ENCODE data around the gene ESPN. TPM values are rescaled to one million over a fixed set of nuclear protein-coding genes. Genes with fewer than 3 reads are reported as not detected.

The ESPN gene
- total RNA-seq, 4 donors from 2014 or later, result 40.2 to 368 (median 157) TPM

- DNase-seq, result no peak
- H3K27ac ChIP-seq, result peak overlapping the region; percentile 62 to 76 (median 67)
- H3K36me3 ChIP-seq, result no peaks in the 10 kb centered on the region
- intact Hi-C loops (cut with DNase I; ENCODE audit: low total_unique reads) (no loop called here), in situ Hi-C loops (cut with MboI; ENCODE audit: low pct_ligation_motif_present in 1 of 4, low pct_unique_long_range_greater_than_20kb in 1 of 4, low sequenced_read_pairs in 3 of 4) (loop anchor here in 3 of 4 donors (25.0 kb wide), 1 partner anchor 160 kb away; no protein-coding TSS in a partner anchor)
- 83% methylated on average over 24 of the region's 24 CpGs; no CpG with 5 or more reads in 1 of the 2 donors for WGBS, 2 donors (ENCODE audit: low coverage in 1 of 2)
- TF ChIP-seq POLR2AphosphoS5 (IDR thresholded peaks at IDR 0.05) (no peak), POLR2A (IDR thresholded peaks at IDR 0.05) (no peak)
- H3K27me3 ChIP-seq, result no peaks in the 10 kb centered on the region
- H3K9me3 ChIP-seq, result no peaks in the 10 kb centered on the region
- H3K4me3 ChIP-seq, result no peak overlapping the region
- peaks cover 6 to 38% (median 26%) of the 10 kb centered on the region in 4 donors for H3K4me1 ChIP-seq
These were observed 52.7 kb downstream of the ESPN start for GRCh38 chr1:6477039-6477820.

- no peak for DNase-seq
- peaks cover 0 to 38% (median 30%) of the 10 kb centered on the region in 4 donors for H3K4me1 ChIP-seq
- H3K9me3 ChIP-seq, result no peaks in the 10 kb centered on the region
- intact Hi-C loops (cut with DNase I; ENCODE audit: low total_unique reads) (no loop called here), in situ Hi-C loops (cut with MboI; ENCODE audit: low pct_ligation_motif_present in 1 of 4, low pct_unique_long_range_greater_than_20kb in 1 of 4, low sequenced_read_pairs in 3 of 4) (loop anchor here (10.0 to 25.0 kb wide), 2 partner anchors 155 to 163 kb away; no protein-coding TSS in a partner anchor)
- TF ChIP-seq POLR2A (IDR thresholded peaks at IDR 0.05) (no peak), EP300 (IDR thresholded peaks at IDR 0.05; ENCODE audit: low read depth) (no peak), POLR2AphosphoS5 (IDR thresholded peaks at IDR 0.05) (no peak)
- TF ChIP-seq, protein P1, sequence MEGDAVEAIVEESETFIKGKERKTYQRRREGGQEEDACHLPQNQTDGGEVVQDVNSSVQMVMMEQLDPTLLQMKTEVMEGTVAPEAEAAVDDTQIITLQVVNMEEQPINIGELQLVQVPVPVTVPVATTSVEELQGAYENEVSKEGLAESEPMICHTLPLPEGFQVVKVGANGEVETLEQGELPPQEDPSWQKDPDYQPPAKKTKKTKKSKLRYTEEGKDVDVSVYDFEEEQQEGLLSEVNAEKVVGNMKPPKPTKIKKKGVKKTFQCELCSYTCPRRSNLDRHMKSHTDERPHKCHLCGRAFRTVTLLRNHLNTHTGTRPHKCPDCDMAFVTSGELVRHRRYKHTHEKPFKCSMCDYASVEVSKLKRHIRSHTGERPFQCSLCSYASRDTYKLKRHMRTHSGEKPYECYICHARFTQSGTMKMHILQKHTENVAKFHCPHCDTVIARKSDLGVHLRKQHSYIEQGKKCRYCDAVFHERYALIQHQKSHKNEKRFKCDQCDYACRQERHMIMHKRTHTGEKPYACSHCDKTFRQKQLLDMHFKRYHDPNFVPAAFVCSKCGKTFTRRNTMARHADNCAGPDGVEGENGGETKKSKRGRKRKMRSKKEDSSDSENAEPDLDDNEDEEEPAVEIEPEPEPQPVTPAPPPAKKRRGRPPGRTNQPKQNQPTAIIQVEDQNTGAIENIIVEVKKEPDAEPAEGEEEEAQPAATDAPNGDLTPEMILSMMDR (IDR thresholded peaks at IDR 0.05), result no peak
- no peak overlapping the region for H3K27ac ChIP-seq
- H3K36me3 ChIP-seq, result no peaks in the 10 kb centered on the region
- H3K4me3 ChIP-seq, result no peak overlapping the region
- H3K27me3 ChIP-seq, result peaks cover 19% of the 10 kb centered on the region
- WGBS, 2 donors (ENCODE audit: low coverage in 1 of 2), result 86 to 92% methylated on average over 5 of the region's 5 CpGs
These were observed 57.2 kb downstream of the ESPN start for GRCh38 chr1:6481820-6482219.

DNA sequence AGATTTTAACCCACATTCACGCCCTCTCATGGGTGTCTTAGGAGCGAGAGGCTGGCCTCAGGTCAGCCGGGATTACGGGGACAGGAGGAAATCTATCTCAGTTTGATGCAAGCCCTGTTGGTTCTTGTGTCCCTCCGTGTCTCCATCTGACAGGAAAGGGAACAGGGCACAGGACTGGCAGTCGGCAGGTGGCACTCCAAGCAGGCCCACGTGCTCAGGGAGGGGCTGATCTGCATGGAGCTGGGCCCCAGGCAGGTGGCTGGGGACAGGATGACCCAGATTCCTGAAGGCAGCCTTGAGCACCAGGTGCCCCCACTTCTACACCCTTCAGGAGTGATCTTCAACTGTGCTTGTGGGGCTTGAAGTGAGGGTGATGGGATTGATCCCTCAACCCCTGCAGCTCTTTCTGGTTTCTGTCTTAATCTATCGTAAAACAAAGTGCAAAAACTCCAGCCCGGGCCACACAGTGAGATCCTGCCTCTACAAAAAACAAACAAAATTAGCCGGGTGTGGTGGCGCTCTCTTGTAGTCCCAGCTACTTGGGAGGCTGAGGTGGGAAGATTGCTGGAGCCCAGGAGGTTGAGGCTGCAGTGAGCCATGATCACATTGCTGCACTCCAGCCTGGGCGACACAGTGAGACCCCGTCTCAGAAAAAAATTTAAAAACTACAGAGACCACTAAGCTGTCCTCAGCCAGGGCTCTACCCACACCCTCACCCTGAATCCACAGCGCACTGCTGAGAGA lies 58.6 kb downstream of the ESPN start:
- H3K9me3 ChIP-seq, result no peaks in the 10 kb centered on the region
- peak; percentile 83 for DNase-seq
- peak overlapping the region in 3 of 4 donors; percentile 38 to 64 (median 54) for H3K27ac ChIP-seq
- H3K4me1 ChIP-seq, result peaks cover 0 to 34% (median 28%) of the 10 kb centered on the region in 4 donors
- TF ChIP-seq EP300 (IDR thresholded peaks at IDR 0.05; ENCODE audit: low read depth), result no peak
- peak in 1 of 3 donors; percentile 48 for TF ChIP-seq POLR2AphosphoS5 (IDR thresholded peaks at IDR 0.05)
- TF ChIP-seq, protein P1 (IDR thresholded peaks at IDR 0.05), result peak in 2 of 5 experiments; percentile 13 to 27
- intact Hi-C loops (cut with DNase I; ENCODE audit: low total_unique reads), result no loop called here
- no peaks in the 10 kb centered on the region for H3K36me3 ChIP-seq
- 70 to 73% methylated on average over 3 to 12 of the region's 14 CpGs for WGBS, 2 donors (ENCODE audit: low coverage in 1 of 2)
- H3K4me3 ChIP-seq, result no peak overlapping the region
- in situ Hi-C loops (cut with MboI; ENCODE audit: low pct_ligation_motif_present in 1 of 4, low pct_unique_long_range_greater_than_20kb in 1 of 4, low sequenced_read_pairs in 3 of 4), result loop anchor here (10.0 to 25.0 kb wide), 2 partner anchors 154 to 162 kb away; no protein-coding TSS in a partner anchor
- H3K27me3 ChIP-seq, result peaks cover 19% of the 10 kb centered on the region

DNA sequence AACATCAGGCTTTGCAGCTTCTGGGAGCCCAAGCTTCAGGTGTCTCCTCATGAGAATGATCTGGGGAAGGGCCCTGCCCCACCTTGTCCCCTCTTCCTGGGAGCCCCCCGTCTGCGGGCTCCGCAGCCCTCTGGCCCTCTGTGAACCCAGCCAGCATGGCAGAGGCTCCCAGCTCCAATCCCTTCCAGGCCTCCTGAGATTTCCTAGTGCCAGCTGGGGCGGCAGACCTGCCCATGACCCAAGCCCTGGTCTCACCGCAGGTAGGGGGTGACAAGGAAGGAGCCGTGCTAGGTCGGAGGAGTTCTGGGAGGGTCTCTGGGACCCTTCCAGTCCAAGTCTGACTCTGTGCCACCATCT lies 59.2 kb downstream of the ESPN start:
- no peak overlapping the region for H3K4me3 ChIP-seq
- in situ Hi-C loops (cut with MboI; ENCODE audit: low pct_ligation_motif_present in 1 of 4, low pct_unique_long_range_greater_than_20kb in 1 of 4, low sequenced_read_pairs in 3 of 4) (loop anchor here (10.0 to 25.0 kb wide), 2 partner anchors 154 to 161 kb away; no protein-coding TSS in a partner anchor), intact Hi-C loops (cut with DNase I; ENCODE audit: low total_unique reads) (loop anchor here (2.0 kb wide), 1 partner anchor 163 kb away; no protein-coding TSS in a partner anchor)
- no peaks in the 10 kb centered on the region for H3K9me3 ChIP-seq
- H3K4me1 ChIP-seq, result peaks cover 0 to 36% (median 31%) of the 10 kb centered on the region in 4 donors
- H3K27me3 ChIP-seq, result peaks cover 19% of the 10 kb centered on the region
- no peak for TF ChIP-seq POLR2A (IDR thresholded peaks at IDR 0.05)
- no peak for TF ChIP-seq POLR2AphosphoS5 (IDR thresholded peaks at IDR 0.05)
- TF ChIP-seq EP300 (IDR thresholded peaks at IDR 0.05; ENCODE audit: low read depth), result no peak
- TF ChIP-seq, protein P1 (IDR thresholded peaks at IDR 0.05), result no peak
- DNase-seq, result no peak
- 95% methylated on average over 7 of the region's 7 CpGs; no CpG with 5 or more reads in 1 of the 2 donors for WGBS, 2 donors (ENCODE audit: low coverage in 1 of 2)
- peak overlapping the region in 2 of 4 donors; percentile 54 to 64 for H3K27ac ChIP-seq
- H3K36me3 ChIP-seq, result no peaks in the 10 kb centered on the region

All from transverse colon (tissue), 4 donors.